ENCODE measurements around the gene C7orf33. TPM values are rescaled to one million over a fixed set of nuclear protein-coding genes. Genes with fewer than 3 reads are reported as not detected.
"Not testable (repeated sequence)": the region's sequence is repeated elsewhere in the genome, so short reads cannot be mapped to it uniquely, and the experiment has no call there.

The C7orf33 gene
- total and polyA plus RNA-seq, 5 donors: not detected

DNA sequence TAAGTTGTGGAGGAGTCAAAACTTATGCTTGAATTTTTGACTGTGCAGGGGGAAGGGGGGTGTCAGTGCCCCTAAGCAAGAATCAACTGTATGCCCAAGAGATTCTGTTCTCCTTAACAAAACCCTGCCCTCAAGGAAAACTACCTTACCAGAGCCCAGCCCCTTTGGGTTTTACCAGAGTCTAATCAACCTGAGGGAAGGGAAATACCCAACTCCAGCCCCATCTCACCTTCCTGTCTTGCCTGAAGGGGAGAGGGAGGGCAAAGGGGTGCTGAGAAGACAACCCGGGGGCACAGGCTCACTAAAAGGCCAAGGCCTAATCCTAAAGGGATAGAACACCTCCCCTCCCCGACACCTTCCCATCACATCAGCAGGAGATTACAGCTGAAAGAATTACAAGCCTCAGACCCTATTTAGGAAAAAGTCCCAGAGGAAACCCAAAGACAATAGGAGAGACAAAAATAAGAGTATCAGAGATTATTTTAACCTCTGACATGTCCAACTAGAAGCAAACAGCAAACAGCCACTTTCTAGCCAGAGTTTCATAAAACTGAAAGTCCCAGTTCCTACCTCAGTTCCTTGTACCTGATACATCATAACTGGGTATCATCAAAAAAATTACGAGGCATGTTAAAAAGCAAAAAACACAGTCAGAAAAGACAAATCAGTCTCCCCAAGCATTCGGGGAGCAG is 26.8 kb upstream of the C7orf33 start:
- DNase-seq: no peak
- H3K9me3 ChIP-seq (ENCODE audit: control insufficient read depth, low read length): no peaks in the 10 kb centered on the region
- H3K4me1 ChIP-seq (ENCODE audit: control insufficient read depth, insufficient read depth, low read length): no peaks in the 10 kb centered on the region
- peak overlapping the region; percentile 48 for H3K27ac ChIP-seq (ENCODE audit: low read length)
- H3K4me3 ChIP-seq (ENCODE audit: low read length): no peak overlapping the region
- intact Hi-C loops (cut with DNase I): no loop called here
- 52% methylated on average over 4 of the region's 4 CpGs for WGBS
- H3K27me3 ChIP-seq (ENCODE audit: control insufficient read depth, insufficient read depth): no peaks in the 10 kb centered on the region
- ATAC-seq: no peak

DNA sequence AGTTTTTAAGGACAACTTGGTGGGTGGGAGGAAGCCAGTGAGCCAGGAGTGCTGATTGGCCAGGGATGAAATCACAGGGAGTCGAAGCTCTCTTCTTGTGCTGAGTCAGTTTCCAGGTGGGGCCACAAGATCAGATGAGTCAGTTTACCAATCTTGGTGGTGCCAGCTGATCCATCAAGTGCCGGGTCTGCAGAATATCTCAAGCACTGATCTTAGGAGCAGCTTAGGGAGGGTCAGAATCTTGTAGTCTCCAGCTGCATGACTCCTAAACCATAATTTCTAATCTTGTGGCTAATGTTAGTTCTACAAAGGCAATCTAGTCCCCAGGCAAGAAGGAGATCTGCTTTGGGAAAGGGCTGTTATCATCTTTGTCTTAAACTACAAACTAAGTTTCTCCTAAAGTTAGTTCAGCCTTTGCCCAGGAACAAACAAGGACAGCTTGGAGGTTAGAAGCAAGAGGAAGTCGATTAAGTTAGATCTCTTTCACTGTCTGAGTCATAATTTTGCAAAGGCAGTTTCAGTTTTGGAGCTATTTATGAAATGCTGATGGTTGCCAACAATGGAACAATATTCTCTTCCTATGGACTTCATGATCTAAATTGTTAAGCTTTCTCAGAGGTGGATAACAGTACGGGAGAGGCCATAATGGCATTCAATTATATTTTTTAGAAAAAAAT is 26.2 kb upstream of the C7orf33 start:
- H3K27me3 ChIP-seq (ENCODE audit: control insufficient read depth, insufficient read depth); intact Hi-C loops (cut with DNase I); H3K4me1 ChIP-seq (ENCODE audit: control insufficient read depth, insufficient read depth, low read length); DNase-seq; H3K4me3 ChIP-seq (ENCODE audit: low read length); ATAC-seq; H3K9me3 ChIP-seq (ENCODE audit: control insufficient read depth, low read length): not testable (repeated sequence)
- WGBS: 33% methylated on average over 4 of the region's 4 CpGs
- H3K27ac ChIP-seq (ENCODE audit: low read length): peak overlapping the region; percentile 48

DNA sequence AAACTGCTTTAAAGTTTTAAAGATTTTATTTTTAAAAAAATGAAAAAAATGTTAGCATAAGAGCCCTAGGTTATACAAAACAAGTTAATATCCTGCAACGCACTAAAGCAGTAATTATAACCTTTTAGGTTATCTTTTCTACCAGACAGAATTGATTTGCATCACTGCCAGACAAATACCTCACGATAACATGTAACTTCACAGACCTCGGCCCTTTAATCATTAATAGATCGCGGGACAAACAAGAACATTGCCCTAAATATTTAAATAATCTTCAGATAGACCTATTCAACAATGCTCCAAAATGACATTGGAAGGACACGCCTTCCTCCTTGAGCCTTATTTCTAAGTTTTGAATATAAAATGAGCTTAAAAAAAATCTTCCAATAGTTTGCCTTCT is 23.8 kb upstream of the C7orf33 start:
- Histone ChIP-seq H3K27me3 (ENCODE audit: control insufficient read depth, insufficient read depth) (no peaks in the 10 kb centered on the region), H3K4me1 (ENCODE audit: control insufficient read depth, insufficient read depth, low read length) (no peaks in the 10 kb centered on the region), H3K9me3 (ENCODE audit: control insufficient read depth, low read length) (no peaks in the 10 kb centered on the region), H3K27ac (ENCODE audit: low read length) (no peak overlapping the region), H3K4me3 (ENCODE audit: low read length) (no peak overlapping the region)
- 92% methylated on average over 6 of the region's 6 CpGs for whole genome bisulfite sequencing
- intact Hi-C loops (cut with DNase I): no loop called here
- DNase-seq (no peak), ATAC-seq (no peak)

GRCh38 chr7:148567524-148567923 is 23.0 kb upstream of the C7orf33 start:
- WGBS: 62% methylated on average over 5 of the region's 5 CpGs
- no peaks in the 10 kb centered on the region for H3K9me3 ChIP-seq (ENCODE audit: control insufficient read depth, low read length)
- no peak overlapping the region for H3K27ac ChIP-seq (ENCODE audit: low read length)
- no peaks in the 10 kb centered on the region for H3K27me3 ChIP-seq (ENCODE audit: control insufficient read depth, insufficient read depth)
- intact Hi-C loops (cut with DNase I): no loop called here
- no peak overlapping the region for H3K4me3 ChIP-seq (ENCODE audit: low read length)
- no peaks in the 10 kb centered on the region for H3K4me1 ChIP-seq (ENCODE audit: control insufficient read depth, insufficient read depth, low read length)
- ATAC-seq (no peak), DNase-seq (no peak)

DNA sequence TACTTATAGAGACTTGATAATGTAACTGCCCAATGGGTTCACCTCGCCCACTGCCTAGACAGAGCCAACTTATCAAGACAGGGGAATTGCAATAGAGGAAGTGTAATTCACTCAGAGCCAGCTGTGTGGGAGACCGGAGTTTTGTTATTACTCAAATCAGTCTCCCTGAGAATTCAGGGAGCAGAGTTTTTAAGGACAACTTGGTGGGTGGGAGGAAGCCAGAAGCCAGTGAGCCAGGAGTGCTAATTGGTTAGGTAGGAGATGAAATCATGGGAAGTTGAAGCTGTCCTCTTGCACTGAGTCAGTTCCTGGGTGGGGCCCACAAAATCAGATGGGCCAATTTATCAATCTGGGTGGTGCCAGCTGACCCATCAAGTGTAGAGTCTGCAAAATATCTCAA is 20.1 kb upstream of the C7orf33 start:
- WGBS: 64% methylated on average over 2 of the region's 2 CpGs
- Histone ChIP-seq H3K9me3 (ENCODE audit: control insufficient read depth, low read length) (no peaks in the 10 kb centered on the region), H3K27me3 (ENCODE audit: control insufficient read depth, insufficient read depth) (no peaks in the 10 kb centered on the region), H3K27ac (ENCODE audit: low read length) (no peak overlapping the region), H3K4me1 (ENCODE audit: control insufficient read depth, insufficient read depth, low read length) (no peaks in the 10 kb centered on the region), H3K4me3 (ENCODE audit: low read length) (no peak overlapping the region)
- ATAC-seq: no peak
- no peak for DNase-seq
- intact Hi-C loops (cut with DNase I): no loop called here

GRCh38 chr7:148570973-148571372 is 19.6 kb upstream of the C7orf33 start:
- ATAC-seq; intact Hi-C loops (cut with DNase I); H3K27ac ChIP-seq (ENCODE audit: low read length); H3K4me1 ChIP-seq (ENCODE audit: control insufficient read depth, insufficient read depth, low read length); H3K9me3 ChIP-seq (ENCODE audit: control insufficient read depth, low read length); H3K27me3 ChIP-seq (ENCODE audit: control insufficient read depth, insufficient read depth); H3K4me3 ChIP-seq (ENCODE audit: low read length); DNase-seq: not testable (repeated sequence)
- WGBS: 92% methylated on average over 3 of the region's 3 CpGs

GRCh38 chr7:148571381-148571780 is 19.2 kb upstream of the C7orf33 start:
- 92% methylated on average over 9 of the region's 9 CpGs for WGBS
- Histone ChIP-seq H3K27ac (ENCODE audit: low read length) (no peak overlapping the region), H3K4me1 (ENCODE audit: control insufficient read depth, insufficient read depth, low read length) (no peaks in the 10 kb centered on the region), H3K9me3 (ENCODE audit: control insufficient read depth, low read length) (no peaks in the 10 kb centered on the region), H3K4me3 (ENCODE audit: low read length) (no peak overlapping the region), H3K27me3 (ENCODE audit: control insufficient read depth, insufficient read depth) (no peaks in the 10 kb centered on the region)
- no peak for ATAC-seq
- no peak for DNase-seq
- intact Hi-C loops (cut with DNase I): no loop called here

DNA sequence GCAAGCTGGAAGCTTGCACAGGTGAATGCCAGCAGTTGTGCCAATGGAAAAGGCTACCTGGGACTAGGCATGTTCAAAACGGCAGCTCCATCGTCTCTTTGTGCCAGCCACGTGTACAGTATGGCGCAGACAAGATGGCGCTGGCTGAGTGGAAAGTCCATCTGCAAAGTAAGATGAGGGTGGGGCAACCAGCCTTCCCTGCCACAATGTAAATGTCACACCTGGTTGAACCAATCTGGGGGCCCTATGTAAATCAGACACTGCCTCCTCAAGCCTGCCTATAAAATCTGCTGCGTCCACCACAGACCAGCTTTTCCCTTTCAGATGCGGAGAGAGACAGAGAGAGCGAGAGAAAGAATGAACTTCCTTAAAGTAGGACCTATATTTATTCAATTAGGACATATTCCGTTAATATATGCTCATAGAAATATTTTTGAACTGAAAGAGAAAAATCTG is 18.5 kb upstream of the C7orf33 start:
- no peak overlapping the region for H3K27ac ChIP-seq (ENCODE audit: low read length)
- no peak overlapping the region for H3K4me3 ChIP-seq (ENCODE audit: low read length)
- 88% methylated on average over 9 of the region's 9 CpGs for WGBS
- H3K4me1 ChIP-seq (ENCODE audit: control insufficient read depth, insufficient read depth, low read length): no peaks in the 10 kb centered on the region
- no peak for ATAC-seq
- DNase-seq: no peak
- no peaks in the 10 kb centered on the region for H3K27me3 ChIP-seq (ENCODE audit: control insufficient read depth, insufficient read depth)
- intact Hi-C loops (cut with DNase I): loop anchor here in 1 of 4 donors (2.0 kb wide), 1 partner anchor 393 kb away; no protein-coding TSS in a partner anchor
- no peaks in the 10 kb centered on the region for H3K9me3 ChIP-seq (ENCODE audit: control insufficient read depth, low read length)

DNA sequence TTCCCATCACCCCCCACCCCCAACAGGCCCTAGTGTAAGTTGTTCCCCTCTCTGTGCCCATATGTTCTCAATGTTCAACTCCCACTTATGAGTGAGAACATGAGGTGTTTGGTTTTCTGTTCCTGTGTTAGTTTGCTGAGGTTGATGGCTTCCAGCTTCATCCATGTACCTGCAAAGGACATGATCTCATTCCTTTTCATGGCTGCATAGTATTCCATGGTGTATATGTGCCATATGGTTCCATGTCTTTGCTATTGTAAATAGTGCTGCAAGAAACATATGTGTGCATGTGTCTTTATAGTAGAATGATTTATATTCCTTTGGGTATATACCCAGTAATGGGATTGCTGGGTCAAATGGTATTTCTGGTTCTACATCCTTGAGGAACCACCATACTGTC is 17.0 kb upstream of the C7orf33 start:
- intact Hi-C loops (cut with DNase I): loop anchor here in 1 of 4 donors (2.0 kb wide), 1 partner anchor 391 kb away; no protein-coding TSS in a partner anchor
- not testable (repeated sequence) for ATAC-seq; H3K27me3 ChIP-seq (ENCODE audit: control insufficient read depth, insufficient read depth); H3K27ac ChIP-seq (ENCODE audit: low read length); H3K4me3 ChIP-seq (ENCODE audit: low read length); H3K9me3 ChIP-seq (ENCODE audit: control insufficient read depth, low read length); H3K4me1 ChIP-seq (ENCODE audit: control insufficient read depth, insufficient read depth, low read length); DNase-seq

- Histone ChIP-seq H3K27me3 (ENCODE audit: control insufficient read depth, insufficient read depth) (no peaks in the 10 kb centered on the region), H3K27ac (ENCODE audit: low read length) (no peak overlapping the region), H3K4me3 (ENCODE audit: low read length) (no peak overlapping the region), H3K9me3 (ENCODE audit: control insufficient read depth, low read length) (no peaks in the 10 kb centered on the region), H3K4me1 (ENCODE audit: control insufficient read depth, insufficient read depth, low read length) (no peaks in the 10 kb centered on the region)
- WGBS: 46% methylated on average over 8 of the region's 8 CpGs
- ATAC-seq (peak; percentile 59 to 69), DNase-seq (peak; percentile 61 to 87 (median 86))
- intact Hi-C loops (cut with DNase I): loop anchor here in 2 of 4 donors (5.0 kb wide), 1 partner anchor 386 kb away; no protein-coding TSS in a partner anchor
Measured at GRCh38 chr7:148575640-148576411, 14.7 kb upstream of the C7orf33 start.

DNA sequence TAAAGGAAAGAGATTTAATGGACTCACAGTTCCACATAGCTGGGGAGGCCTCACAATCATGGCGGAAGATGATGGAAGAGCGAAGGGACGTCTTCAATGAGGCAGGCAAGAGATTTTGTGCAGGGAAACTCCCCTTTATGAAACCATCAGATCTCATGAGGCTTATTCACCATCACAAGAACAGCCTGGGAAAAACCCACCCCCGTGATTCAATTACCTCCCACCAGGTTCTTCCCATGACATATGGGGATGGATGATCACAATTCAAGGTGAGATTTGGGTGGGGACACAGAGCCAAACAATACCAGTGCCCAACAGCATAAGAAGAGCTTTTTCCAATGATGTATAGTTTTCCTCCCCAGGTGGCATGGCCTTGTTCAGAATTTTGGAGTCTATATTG is 11.2 kb upstream of the C7orf33 start:
- no peak for ATAC-seq
- H3K27me3 ChIP-seq (ENCODE audit: control insufficient read depth, insufficient read depth): no peaks in the 10 kb centered on the region
- intact Hi-C loops (cut with DNase I): loop anchor here in 2 of 4 donors (5.0 kb wide), 1 partner anchor 383 kb away; no protein-coding TSS in a partner anchor
- DNase-seq: no peak
- no peak overlapping the region for H3K27ac ChIP-seq (ENCODE audit: low read length)
- no peak overlapping the region for H3K4me3 ChIP-seq (ENCODE audit: low read length)
- WGBS: 90% methylated on average over 4 of the region's 4 CpGs
- H3K4me1 ChIP-seq (ENCODE audit: control insufficient read depth, insufficient read depth, low read length): no peaks in the 10 kb centered on the region
- H3K9me3 ChIP-seq (ENCODE audit: control insufficient read depth, low read length): no peaks in the 10 kb centered on the region
